Inflammatory macrophage treated with lipopolysaccharide for 4 hours (primary cell): ENCODE measurements around the gene KRTAP19-1.
A peak's percentile ranks its signal among the peaks of the same experiment; 100 is the strongest.
"Not testable (repeated sequence)": the region's sequence is repeated elsewhere in the genome, so short reads cannot be mapped to it uniquely, and the experiment has no call there.

ENCODE experiments used
- DNase-seq: peaks from one replicate; pipeline ENCODE4 v3.0.0-alpha.2; 2020

The KRTAP19-1 gene

GRCh38 chr21:30480145-30480544, at the start of gene KRTAP19-1:
TSS of gene KRTAP19-1 (minus strand) at chr21:30480367. CDS start at chr21:30480317, 50 bp downstream.
- DNase-seq = no peak

- DNase-seq = no peak
Measured at GRCh38 chr21:30518876-30519275, 38.7 kb upstream of the KRTAP19-1 start.

- no peak for DNase-seq
Measured at GRCh38 chr21:30515681-30516080, 35.5 kb upstream of the KRTAP19-1 start.

GRCh38 chr21:30505621-30506205, 25.5 kb upstream of the KRTAP19-1 start:
- DNase-seq = not testable (repeated sequence)

GRCh38 chr21:30502041-30502440, 21.9 kb upstream of the KRTAP19-1 start, which contains the start of gene KRTAP19-5:
TSS of gene KRTAP19-5 (minus strand) at chr21:30502141. CDS start at chr21:30502090, 51 bp downstream.
- no peak for DNase-seq

GRCh38 chr21:30497065-30497464, 16.9 kb upstream of the KRTAP19-1 start, which contains the start of gene KRTAP19-4:
TSS of gene KRTAP19-4 (minus strand) at chr21:30497165. CDS start at chr21:30497110, 55 bp downstream.
- no peak for DNase-seq

GRCh38 chr21:30491963-30492428, 11.8 kb upstream of the KRTAP19-1 start, which contains the start of gene KRTAP19-3:
TSS of gene KRTAP19-3 (minus strand) at chr21:30492013. CDS start at chr21:30491957, 56 bp downstream.
- DNase-seq = no peak

- DNase-seq = no peak
Measured at GRCh38 chr21:30487336-30487735, 7.2 kb upstream of the KRTAP19-1 start, which contains the start of gene KRTAP19-2. TSS of gene KRTAP19-2 (minus strand) at chr21:30487436. CDS start at chr21:30487348, 88 bp downstream.

GRCh38 chr21:30486180-30486579, 6.0 kb upstream of the KRTAP19-1 start:
- DNase-seq = no peak

- no peak for DNase-seq
Measured at GRCh38 chr21:30482130-30482529, 2.0 kb upstream of the KRTAP19-1 start.

- no peak for DNase-seq
Measured at GRCh38 chr21:30479259-30479658, 908 bp downstream of the KRTAP19-1 start.

- no peak for DNase-seq
Measured at GRCh38 chr21:30478004-30478403, 2.2 kb downstream of the KRTAP19-1 start.

GRCh38 chr21:30468900-30469714, 11.1 kb downstream of the KRTAP19-1 start:
- DNase-seq = no peak

GRCh38 chr21:30463713-30464112, 16.5 kb downstream of the KRTAP19-1 start:
- DNase-seq = no peak

GRCh38 chr21:30448514-30448913, 31.7 kb downstream of the KRTAP19-1 start:
- DNase-seq = no peak

- DNase-seq = no peak
Measured at GRCh38 chr21:30447056-30447455, 33.1 kb downstream of the KRTAP19-1 start.

GRCh38 chr21:30444204-30444603, 36.0 kb downstream of the KRTAP19-1 start:
- no peak for DNase-seq

- DNase-seq = no peak
Measured at GRCh38 chr21:30443226-30443625, 36.9 kb downstream of the KRTAP19-1 start.

- no peak for DNase-seq
Measured at GRCh38 chr21:30439975-30440374, 40.2 kb downstream of the KRTAP19-1 start, which contains the start of gene KRTAP15-1. TSS of gene KRTAP15-1 (plus strand) at chr21:30440275. CDS start at chr21:30440328, 53 bp downstream.

GRCh38 chr21:30437010-30437565, 43.1 kb downstream of the KRTAP19-1 start:
- no peak for DNase-seq

- peak; percentile 13 for DNase-seq
Measured at GRCh38 chr21:30434033-30434631, 46.0 kb downstream of the KRTAP19-1 start.

- DNase-seq = no peak
Measured at GRCh38 chr21:30430170-30430655, 50.0 kb downstream of the KRTAP19-1 start, which contains the start of gene KRTAP13-4. TSS of gene KRTAP13-4 (plus strand) at chr21:30430220. CDS start at chr21:30430276, 56 bp downstream.
